Measurements from ENCODE around the gene PFKFB2. TPM values are rescaled to one million over a fixed set of nuclear protein-coding genes. Genes with fewer than 3 reads are reported as not detected.
A peak's percentile ranks its signal among the peaks of the same experiment; 100 is the strongest.

Gene PFKFB2
- total RNA-seq, 1 donor from 2014 or later = 10.1 TPM

- POLR2A ChIA-PET = no interaction called here
- H3K4me1 Mint-ChIP-seq = peaks cover 4% of the 10 kb centered on the region
- ATAC-seq (ENCODE audit: low read depth) (no peak), DNase-seq (no peak)
- no peak overlapping the region for H3K27ac Mint-ChIP-seq
- intact Hi-C loops (cut with micrococcal nuclease) = no loop called here
- CTCF ChIA-PET = no interaction called here
- H3K27me3 Mint-ChIP-seq = no peaks in the 10 kb centered on the region
- no peak for TF ChIP-seq CTCF (IDR thresholded peaks at IDR 0.05)
- H3K9me3 Mint-ChIP-seq = no peaks in the 10 kb centered on the region
- H3K36me3 Mint-ChIP-seq (ENCODE audit: low read depth) = no peaks in the 10 kb centered on the region
- no peak overlapping the region for H3K4me3 Mint-ChIP-seq
Measured at GRCh38 chr1:207091200-207091908, 38.3 kb downstream of the PFKFB2 start.

GRCh38 chr1:207093944-207094343, 40.9 kb downstream of the PFKFB2 start:
- ChIA-PET POLR2A (no interaction called here), CTCF (interaction anchor here (0.9 to 1.2 kb wide), 3 partner anchors 227 to 405 kb away, joined by 3 to 5 read pairs (median 4); partner anchors contain the start of gene CD55)
- no peak for DNase-seq
- Mint-ChIP-seq H3K36me3 (ENCODE audit: low read depth) (no peaks in the 10 kb centered on the region), H3K27ac (no peak overlapping the region), H3K9me3 (no peaks in the 10 kb centered on the region), H3K4me1 (peaks cover 4% of the 10 kb centered on the region), H3K4me3 (no peak overlapping the region), H3K27me3 (no peaks in the 10 kb centered on the region)
- TF ChIP-seq CTCF (IDR thresholded peaks at IDR 0.05) = no peak
- intact Hi-C loops (cut with micrococcal nuclease) = no loop called here
- no peak for ATAC-seq (ENCODE audit: low read depth)

GRCh38 chr1:207097871-207098324, 44.8 kb downstream of the PFKFB2 start:
- H3K4me3 Mint-ChIP-seq = no peak overlapping the region
- H3K36me3 Mint-ChIP-seq (ENCODE audit: low read depth) = no peaks in the 10 kb centered on the region
- CTCF ChIA-PET = interaction anchor here (1.1 kb wide), 1 partner anchor 14 kb away, joined by 3 read pairs; no protein-coding TSS in a partner anchor
- POLR2A ChIA-PET = no interaction called here
- H3K27me3 Mint-ChIP-seq = peaks cover 9% of the 10 kb centered on the region
- no peaks in the 10 kb centered on the region for H3K4me1 Mint-ChIP-seq
- H3K9me3 Mint-ChIP-seq = no peaks in the 10 kb centered on the region
- TF ChIP-seq CTCF (IDR thresholded peaks at IDR 0.05) = no peak
- no peak for DNase-seq
- H3K27ac Mint-ChIP-seq = no peak overlapping the region
- intact Hi-C loops (cut with micrococcal nuclease) = no loop called here
- peak; percentile 37 for ATAC-seq (ENCODE audit: low read depth)

- no peak for TF ChIP-seq CTCF (IDR thresholded peaks at IDR 0.05)
- intact Hi-C loops (cut with micrococcal nuclease) = no loop called here
- no peak overlapping the region for H3K4me3 Mint-ChIP-seq
- no peaks in the 10 kb centered on the region for H3K4me1 Mint-ChIP-seq
- ChIA-PET CTCF (no interaction called here), POLR2A (no interaction called here)
- ATAC-seq (ENCODE audit: low read depth) (no peak), DNase-seq (no peak)
- peaks cover 9% of the 10 kb centered on the region for H3K27me3 Mint-ChIP-seq
- no peak overlapping the region for H3K27ac Mint-ChIP-seq
- H3K36me3 Mint-ChIP-seq (ENCODE audit: low read depth) = no peaks in the 10 kb centered on the region
- no peaks in the 10 kb centered on the region for H3K9me3 Mint-ChIP-seq
Measured at GRCh38 chr1:207101720-207102119, 48.6 kb downstream of the PFKFB2 start.

- H3K4me1 Mint-ChIP-seq = no peaks in the 10 kb centered on the region
- intact Hi-C loops (cut with micrococcal nuclease) = no loop called here
Measured at GRCh38 chr1:207102146-207102545, 49.1 kb downstream of the PFKFB2 start.

More at GRCh38 chr1:207102146-207102545, 49.1 kb downstream of the PFKFB2 start:
- H3K36me3 Mint-ChIP-seq (ENCODE audit: low read depth) = no peaks in the 10 kb centered on the region
- peaks cover 9% of the 10 kb centered on the region for H3K27me3 Mint-ChIP-seq
- no peaks in the 10 kb centered on the region for H3K9me3 Mint-ChIP-seq
- TF ChIP-seq CTCF (IDR thresholded peaks at IDR 0.05) = no peak
- ATAC-seq (ENCODE audit: low read depth) = no peak
- POLR2A ChIA-PET = no interaction called here
- no peak overlapping the region for H3K27ac Mint-ChIP-seq
- no peak overlapping the region for H3K4me3 Mint-ChIP-seq
- DNase-seq = no peak
- CTCF ChIA-PET = interaction anchor here (0.7 kb wide), 1 partner anchor 182 kb away, joined by 3 read pairs; no protein-coding TSS in a partner anchor

Data from activated B cell treated with CpG ODN at 0.5 μM for 24 hours (primary cell).